Mesenteric fat pad (tissue), 1 donor: ENCODE data around the gene MLC1. TPM values are rescaled to one million over a fixed set of nuclear protein-coding genes. Genes with fewer than 3 reads are reported as not detected.

Source experiments
- DNase-seq: peaks from one replicate; pipeline ENCODE4 v3.0.0-alpha.2; 2020; ENCODE audit warnings: low spot score
- total RNA-seq: library from RNA; stranded (reverse); fragmentation: NEBNext Ultra II Directional; extraction: Animal tissue kit (Norgen Biotek cat#: 25700); gene quantifications from one replicate; pipeline ENCODE4 v1.2.1, GENCODE V29; 2021
- donor health status: DM: yes; HTN: yes; CAD: no.

MLC1 gene
- total RNA-seq, 1 donor from 2014 or later = 0.26 TPM

DNA sequence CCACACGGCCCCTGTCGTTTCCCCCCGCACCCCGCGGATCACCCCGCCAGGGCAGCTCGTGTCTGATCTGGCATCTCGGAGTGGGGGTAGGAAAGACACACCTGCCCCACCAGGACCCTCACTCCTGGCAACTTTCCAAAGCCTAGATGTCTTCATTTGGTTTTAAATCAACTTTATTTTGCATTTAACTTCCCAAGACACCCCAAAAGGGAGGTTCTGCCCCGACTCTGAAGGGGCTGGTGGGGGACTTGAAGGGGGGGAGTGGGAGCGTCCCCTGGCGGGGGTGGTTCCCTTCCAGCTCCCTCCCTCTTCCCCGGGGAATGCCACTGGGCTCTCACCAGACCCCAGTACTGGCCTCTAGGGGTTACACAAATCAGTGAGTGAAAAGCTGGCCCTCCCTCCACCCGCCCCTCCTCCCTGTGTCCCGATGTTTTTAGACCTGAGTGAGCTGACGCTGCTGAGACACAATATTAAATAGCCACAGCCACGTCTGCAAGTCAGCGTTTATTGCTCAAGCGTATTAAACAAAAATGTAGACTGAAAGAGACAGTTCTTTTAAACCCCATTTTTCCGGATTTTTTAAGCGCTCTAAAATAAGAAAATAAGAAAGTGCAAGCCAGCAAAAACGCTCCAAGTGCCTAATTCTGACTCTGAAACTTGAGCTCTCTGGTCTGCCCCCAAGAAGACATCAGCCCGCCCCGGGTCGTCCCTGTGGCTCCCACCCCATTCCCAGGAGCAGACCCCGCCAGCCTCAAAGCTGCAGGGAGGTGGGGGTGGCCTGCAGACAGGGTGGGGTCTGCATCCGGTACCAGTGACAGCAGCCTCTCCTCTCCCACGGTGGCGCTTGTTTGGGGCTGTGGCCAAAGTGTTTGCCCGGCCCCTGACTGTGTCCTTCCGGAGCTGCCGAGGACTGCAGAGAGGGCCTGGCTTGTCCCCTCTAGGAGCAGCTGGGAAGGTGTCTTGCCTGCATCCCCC is 26.0 kb downstream of the MLC1 start:
- DNase-seq = no peak

DNA sequence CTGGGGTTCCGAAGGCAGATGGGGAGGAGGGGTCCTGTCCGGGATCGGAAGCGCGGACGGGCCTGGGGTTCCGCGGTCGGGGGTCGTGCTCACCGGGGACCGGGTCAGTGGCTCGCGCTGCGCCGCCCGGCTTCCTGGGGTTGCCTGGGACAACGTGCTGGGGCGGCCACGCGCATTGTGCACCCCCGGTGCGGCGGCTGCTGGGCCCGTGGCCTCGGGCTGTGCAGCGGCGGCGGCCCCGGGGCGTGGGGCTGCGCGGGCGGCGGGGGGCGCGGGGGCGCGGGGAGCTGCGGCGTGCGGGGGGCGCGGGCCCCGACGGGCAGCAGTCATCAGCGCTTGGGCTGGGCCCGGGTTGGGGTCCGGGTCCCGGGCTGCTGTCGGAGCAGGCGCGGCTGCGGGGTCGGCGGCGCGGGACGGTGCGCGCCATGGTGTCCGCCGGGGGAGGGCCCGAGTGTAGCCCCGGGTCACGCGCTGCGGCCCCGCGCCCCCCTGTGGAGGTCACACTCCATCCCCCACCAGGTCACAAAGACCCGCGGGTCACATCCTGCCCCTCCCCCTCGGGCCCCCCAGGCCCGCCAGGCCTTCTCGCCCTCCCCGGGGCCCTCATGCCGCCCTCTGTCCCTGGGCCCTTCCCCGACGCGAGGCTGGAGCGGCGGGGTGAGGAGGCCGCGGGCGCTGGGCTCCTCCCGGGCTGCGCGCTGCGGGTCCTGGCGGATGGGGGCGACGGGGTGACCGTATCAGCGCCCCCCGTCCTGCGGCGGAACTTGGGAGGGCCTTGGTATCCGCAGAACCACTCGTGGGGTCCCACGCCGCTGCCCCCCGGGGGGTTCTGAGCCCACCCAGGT is 26.9 kb downstream of the MLC1 start, which contains the start of gene TTLL8:
Gene TTLL8, minus strand, starts transcription at position 238 of the 845 bp plus-strand sequence.
- DNase-seq = no peak

DNA sequence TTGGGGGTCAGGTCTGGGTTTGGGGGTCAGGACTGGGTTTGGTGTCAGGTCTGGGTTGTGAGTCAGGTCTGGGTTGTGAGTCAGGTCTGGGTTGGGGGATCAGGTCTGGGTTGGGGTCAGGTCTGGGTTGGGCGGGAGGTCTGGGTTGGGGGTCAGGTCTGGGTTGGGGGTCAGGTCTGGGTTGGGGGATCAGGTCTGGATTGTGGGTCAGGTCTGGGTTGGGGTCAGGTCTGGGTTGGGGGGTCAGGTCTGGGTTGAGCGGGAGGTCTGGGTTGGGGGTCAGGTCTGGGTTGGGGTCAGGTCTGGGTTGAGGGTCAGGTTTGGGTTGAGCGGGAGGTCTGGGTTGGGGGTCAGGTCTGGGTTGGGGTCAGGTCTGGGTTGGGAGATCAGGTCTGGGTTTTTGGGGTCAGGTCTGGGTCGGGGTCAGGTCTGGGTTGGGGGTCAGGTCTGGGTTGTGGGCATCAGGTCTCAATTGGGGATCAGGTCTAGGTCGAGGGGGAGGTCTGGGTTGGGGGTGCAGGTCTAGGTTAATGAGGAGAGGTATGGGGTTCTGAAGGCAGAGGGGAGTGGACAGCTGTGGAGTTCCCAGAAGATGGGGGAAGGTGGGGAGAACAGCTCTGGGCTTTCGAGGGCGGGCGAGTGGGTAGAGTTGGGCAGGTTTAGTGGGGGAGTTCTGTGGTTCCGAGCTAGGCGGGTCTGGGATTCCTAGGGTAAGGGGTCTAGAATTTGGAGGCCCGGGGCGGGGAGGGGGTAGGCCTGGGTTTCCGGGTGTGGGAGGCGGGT is 27.8 kb downstream of the MLC1 start:
- DNase-seq = no peak

DNA sequence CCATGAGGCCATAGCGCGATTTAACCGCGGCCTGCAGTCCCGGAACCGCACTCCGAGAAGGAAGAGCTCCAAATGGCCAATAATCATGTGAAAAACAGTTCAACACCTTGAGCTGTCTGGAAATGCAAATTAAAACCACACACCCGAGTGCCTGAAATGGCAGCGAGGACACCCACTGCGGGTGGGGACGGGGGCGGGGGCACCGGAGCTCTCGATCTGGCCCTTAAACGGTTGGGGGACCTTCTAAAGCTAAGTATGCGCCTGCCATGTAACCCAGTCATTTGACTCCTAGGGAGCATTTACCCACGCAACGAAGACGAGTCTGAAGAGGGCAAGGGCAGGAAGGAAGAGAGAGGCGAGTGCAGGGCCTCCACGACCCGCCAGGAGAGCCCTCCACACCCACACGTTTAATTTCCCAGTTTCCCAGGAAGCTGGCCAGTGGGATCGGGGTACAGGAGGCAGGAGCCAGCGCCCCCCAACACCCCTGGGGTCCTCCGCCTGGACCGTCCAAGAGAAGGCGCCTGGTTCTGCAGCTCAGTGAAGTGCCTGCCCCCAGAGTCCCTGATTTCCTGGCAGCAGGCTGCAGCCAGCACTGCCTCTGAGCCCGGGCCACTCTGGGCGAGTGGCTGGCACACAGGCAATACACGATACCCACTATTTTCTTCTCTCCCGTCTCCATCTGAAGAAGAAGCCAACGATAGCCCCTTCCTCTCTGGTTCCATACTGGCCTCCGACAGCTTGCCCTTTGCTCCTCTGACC is 28.8 kb downstream of the MLC1 start:
- DNase-seq = no peak

DNA sequence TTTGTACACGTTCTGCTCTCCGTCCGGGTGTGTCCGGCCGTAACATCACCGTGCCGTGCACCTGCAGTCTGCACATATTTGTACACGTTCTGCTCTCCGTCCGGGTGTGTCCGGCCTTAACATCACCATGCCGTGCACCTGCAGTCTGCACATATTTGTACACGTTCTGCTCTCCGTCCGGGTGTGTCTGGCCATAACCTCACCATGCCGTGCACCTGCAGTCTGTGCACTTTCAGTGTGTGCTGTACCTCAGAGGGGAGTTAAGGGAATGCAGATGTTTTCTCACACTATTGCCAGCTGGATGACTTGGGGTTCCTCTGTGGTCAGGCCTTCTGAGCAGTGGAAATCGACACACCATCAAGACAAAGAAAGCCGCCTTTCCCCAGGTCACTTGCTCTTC is 31.4 kb downstream of the MLC1 start:
- no peak for DNase-seq

DNA sequence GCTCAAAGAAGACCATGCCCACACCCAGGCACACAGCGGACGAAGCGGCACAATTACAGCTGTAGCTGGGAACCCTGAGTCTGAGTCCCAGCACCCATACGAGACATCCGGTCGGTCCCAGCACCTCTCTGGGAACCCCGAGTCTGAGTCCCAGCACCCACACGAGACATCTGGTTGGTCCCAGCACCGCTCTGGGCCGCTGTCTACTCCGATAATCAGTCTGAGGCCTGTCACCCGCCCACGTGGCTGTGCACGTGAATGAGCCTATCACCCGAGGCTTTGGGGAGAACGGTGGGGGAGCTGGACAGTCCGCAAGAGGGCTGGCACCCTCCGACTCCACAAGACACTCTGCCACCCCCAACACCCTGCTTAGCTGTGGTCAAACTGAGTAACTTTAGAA is 33.3 kb downstream of the MLC1 start:
- no peak for DNase-seq

DNA sequence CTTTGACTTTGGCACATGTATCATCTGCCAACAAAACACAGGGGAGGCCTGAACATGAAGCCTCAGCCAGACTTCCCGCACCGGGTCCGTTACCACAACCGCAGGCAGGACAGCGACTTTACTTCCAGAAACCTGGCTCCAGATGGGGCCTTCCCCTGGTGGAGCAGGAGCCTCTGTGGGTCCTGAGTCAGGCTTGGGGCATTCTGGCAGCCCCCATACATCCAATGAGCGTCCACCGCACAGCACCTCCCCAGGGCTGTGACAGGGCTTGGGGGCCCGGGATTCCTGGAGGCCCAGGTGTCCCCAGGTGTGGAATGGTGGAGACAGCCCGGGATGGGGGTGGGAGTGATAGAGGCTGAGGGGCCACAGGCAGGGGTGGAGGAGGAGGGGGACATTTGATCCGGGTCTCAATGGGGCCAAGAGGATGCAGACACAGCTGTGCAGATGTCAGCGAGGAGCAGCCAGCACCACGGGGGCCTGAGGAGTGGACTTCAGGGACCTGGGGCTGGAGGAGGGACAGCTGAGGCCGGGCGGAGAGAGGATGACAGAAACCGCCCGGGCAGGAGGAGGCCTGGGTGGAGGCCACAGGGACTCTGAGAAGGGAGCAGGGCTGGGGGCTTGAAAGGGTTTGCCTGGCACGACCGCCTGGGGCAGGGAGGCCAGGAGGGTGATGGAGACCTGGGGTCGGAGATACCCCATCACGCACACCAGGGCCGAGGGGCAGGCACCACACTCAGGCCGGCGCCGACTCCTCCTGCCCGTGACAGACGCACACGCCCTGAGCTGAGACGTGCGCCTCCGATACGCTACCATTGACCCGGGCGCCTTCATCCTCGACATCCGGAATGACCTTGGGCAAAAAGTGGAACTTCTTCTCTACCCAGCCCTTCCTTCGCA is 35.7 kb downstream of the MLC1 start:
- no peak for DNase-seq

DNA sequence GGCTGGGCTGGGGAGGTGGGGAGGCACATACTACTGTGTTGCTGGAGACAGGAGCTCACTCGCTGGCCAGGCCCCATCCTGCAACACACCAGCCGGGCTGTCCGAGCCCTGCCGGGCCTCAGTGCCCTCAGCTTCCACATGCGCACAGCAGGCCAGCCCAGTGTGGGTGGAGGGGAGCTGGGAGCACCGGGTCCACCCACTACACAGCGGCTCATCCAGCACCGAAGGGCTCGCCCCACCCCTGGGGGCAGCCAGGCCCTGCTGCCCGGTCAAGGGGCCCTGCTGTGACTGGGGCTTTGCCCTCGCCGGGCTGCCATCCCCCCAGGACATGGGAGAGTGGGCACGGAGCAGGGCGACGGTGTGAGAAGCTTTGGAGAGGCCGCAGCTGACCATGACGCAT is 36.4 kb downstream of the MLC1 start:
- no peak for DNase-seq

DNA sequence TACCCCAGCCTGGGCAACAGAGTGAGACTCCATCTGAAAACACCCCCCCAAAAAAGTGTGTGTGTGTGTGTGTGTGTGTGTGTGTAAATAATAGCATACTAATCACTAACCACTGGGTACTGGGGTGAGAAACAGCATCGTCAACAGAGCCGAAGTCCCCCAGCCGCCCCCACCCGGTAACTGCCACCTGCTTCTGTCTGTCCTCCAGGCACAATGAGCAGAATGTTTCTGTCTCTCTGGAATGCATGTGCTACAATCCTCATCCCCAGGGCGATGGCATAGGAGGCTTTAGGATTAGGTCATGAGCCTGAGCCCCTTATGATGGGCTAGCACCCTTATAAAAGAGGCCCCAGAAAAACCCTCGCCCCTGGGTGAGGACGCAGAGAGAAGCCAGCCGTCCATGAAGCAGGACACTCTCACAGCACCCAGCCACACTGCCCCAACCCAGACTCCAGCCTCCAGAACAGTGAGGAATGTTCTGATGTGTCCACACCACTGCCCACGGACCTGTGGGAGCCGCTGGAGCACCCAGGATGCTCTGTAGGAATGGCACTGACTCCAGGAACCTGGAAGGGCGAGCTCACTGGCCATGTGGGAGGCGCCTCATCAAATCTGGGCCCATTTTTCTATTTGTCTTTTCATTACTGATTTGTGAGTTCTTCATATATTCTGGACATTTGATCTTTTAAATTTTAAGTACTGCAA is 37.0 kb downstream of the MLC1 start:
- DNase-seq = no peak

DNA sequence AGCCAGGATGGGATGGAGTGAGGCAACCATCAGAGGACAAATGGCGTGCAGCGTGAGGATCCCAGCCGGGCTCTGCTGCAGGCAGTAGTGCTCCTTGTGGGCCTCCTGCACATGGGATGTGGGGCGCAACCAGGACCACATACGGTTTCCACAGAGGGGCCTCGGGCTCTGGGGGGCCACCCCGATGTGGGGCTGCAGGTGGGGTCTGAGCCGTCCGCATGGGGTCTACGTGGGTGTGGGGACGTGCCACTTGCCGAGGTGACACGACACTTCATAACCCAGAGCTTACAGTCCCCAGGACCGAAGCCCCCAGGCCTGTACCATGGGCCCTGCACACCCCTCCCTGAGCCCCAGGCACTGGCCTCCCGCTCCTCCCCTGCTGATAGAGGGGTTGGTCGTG is 37.9 kb downstream of the MLC1 start:
- no peak for DNase-seq

DNA sequence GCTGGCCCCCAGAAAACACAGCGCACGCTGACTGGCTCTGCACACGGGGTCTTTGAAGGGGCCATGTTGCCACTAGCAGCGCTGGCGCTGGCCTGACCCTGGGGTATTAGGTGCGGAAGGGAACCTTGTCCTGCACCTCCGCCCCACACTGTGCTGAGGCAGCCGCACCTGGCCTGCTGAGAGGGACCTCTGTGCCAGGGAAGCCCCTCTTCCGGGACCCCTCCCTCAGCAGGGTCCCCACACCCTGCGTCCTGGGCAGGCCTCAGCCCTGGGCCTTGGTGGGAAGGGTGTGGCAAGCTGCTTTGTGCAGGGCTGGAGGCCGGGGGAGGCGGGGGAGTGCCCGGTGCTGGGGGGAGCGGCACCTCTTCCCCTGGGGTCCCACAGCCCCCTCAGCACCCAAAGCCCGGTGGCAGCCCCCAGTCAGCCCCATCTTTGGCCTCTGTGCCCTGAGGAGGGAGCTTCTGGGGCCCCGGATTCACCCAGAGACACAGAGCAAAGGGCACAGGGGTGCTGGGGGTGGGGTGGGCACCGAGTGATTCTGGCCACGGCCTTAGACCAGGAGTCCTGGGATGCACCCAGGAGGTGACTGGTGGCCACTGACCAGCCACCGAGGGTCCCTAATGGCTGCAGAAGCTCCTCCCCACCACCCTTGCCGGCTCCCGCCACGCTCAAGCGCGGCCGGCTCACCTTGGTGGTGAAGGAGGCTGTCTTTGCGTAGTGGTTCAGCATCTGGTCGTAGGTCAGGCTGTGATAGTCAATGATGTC is 38.6 kb downstream of the MLC1 start:
- no peak for DNase-seq

DNA sequence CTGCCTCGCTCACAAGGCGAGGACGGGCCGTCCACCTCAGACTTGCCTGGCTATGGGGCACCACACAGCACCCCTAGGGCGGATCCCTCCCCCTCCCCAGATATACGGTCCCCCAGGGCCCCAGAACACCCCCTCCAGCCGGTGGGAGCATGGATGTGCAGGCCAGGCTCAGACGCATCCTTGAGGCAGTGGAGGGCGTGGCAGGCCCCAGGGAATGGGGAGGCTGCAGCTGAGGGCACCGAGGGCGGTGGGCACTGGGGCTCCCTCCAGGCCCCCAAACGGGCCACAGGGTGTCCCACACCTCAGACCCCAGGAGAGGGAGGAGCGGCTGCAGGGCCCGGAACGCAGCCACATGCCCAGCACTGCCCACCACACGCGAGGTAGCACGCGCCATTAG is 39.2 kb downstream of the MLC1 start:
- DNase-seq = no peak

DNA sequence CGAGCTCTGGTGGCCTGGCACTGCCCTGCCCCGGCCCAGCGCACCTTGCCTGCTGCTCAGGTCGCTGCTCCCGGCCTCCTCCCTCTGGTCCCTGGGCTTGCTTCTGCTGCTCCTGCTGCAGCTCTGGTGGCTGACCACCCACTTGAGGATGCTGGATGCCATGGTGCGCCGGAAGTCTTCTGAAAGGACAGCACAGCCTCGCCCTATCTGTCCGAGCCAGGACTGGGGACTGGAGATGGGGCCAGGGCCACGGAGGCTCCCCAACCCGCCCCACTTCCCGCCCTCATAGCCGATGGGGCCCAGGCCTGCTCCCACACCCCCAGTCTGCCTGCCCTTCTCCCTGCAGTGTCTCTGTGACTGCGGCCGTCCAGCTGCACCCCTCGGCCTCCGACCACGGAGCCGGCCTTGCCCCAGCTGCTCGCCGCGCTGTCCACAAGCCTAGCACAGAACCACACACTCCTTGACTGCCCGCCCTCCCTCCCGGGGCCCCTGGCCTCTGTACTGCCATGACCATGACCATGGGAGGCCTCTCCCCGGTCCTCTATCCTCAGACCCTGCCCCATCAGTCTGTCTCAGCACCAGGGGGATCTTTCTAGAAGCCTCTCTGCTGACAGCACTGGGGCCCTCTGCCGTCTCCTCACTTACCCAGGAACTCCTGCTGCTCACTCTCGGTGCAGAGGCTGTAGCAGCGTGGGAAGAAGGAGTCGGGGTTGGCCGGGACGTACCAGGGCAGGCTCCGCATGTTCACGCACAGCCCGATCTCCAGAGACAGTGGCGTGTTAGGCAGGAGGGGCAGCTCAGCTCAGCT is 39.8 kb downstream of the MLC1 start:
- DNase-seq = peak; percentile 82

DNA sequence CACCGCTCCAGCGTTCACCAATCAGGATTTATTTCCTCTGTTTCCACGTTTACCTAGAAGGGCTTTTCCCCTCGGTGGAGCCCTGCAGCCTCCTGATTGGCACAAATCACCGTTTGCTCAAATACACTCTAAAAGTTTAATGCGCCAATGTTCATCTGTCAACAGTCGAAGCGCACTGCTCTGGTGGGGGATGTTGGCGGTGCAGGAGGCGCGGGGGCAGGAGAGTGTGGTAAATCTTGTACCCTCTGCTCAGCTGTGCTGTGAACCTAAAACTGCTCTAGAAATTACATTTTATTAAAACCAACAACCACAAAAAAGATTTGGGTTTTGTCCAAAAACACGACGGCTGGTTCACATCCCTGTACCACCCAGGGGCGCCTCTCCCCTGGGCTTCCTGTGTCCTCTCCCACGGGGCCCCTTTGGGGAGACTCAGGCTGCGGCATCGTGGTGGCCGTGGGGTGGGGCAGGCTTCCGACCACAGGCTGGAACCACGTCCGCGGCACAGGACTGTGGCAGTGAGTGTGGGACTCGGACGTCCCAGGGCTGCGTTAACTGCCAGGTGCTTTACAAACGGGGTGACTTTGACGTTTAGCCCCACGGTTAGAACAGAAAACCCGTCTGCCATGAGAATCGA is 40.6 kb downstream of the MLC1 start:
- DNase-seq = no peak

DNA sequence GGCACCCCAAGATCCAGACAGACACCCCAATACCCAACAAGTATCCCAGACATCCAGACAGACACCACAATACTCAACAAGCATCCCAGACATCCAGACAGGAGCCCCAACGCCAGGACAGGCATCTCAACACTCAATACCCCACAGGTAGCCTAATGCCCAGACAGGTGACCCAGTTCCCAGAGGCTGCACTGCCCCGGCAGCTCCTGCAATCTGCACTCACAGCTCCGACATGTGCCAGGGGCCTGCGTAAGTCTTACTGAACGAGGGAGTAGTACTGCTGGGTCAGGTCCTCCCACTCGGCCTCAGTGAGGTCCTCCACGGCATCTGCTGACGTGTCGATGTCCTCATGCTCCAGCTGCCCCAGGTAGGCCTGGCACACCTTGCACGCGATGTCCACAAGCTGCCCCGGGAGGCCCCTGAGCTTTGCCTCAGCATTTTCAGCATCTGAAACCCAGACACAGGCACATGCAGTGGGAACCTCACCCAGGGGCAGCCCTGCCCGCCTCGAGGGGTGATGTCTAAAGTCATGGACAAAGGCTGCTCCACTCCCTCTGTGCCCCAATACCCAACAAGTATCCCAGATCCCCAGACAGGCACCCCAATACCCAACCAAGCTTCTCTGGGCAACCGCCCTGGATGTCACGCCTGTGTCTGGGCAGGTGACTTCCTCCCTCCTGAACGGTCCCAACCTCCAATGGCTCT is 43.7 kb downstream of the MLC1 start:
- no peak for DNase-seq

DNA sequence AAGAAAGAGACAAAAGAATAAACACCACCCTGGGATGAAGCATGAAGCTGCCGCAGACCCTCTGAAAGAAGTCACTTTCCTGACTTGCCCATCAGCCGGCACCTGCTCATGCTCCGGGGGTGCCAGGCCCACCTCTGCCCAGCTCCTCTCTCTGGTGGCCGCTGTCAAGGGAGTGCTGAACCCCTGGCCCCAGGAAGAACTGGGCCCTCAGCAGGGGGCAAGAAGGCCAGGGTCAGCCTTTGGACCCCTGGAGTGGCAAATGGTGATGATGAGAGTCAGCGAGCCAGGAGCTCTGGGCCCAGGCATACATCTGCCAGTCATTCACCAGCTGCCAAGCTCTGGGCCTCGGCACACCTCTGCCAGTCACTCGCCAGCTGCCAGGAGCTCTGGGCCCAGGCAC is 44.5 kb downstream of the MLC1 start:
- DNase-seq = no peak
